ENCODE results near the gene CEP57.
"Not testable (repeated sequence)": the region's sequence is repeated elsewhere in the genome, so short reads cannot be mapped to it uniquely, and the experiment has no call there.

The CEP57 gene

GRCh38 chr11:95853862-95854261 lies 63.6 kb downstream of the CEP57 start:
- no peak for DNase-seq

GRCh38 chr11:95854362-95854761 lies 64.1 kb downstream of the CEP57 start:
- DNase-seq = not testable (repeated sequence)

GRCh38 chr11:95860024-95860423 lies 69.7 kb downstream of the CEP57 start:
- DNase-seq = not testable (repeated sequence)

- no peak for DNase-seq
These were observed 73.3 kb downstream of the CEP57 start for GRCh38 chr11:95863486-95864140.

GRCh38 chr11:95867105-95867504 lies 76.8 kb downstream of the CEP57 start:
- DNase-seq = no peak

GRCh38 chr11:95870877-95871276 lies 80.6 kb downstream of the CEP57 start:
- DNase-seq = not testable (repeated sequence)

GRCh38 chr11:95877291-95877690 lies 87.0 kb downstream of the CEP57 start:
- DNase-seq = no peak

All from right kidney (tissue), 1 donor.